ENCODE results near the gene ABCC1. TPM values are rescaled to one million over a fixed set of nuclear protein-coding genes. Genes with fewer than 3 reads are reported as not detected.

Gene ABCC1
- total and polyA plus RNA-seq, 2 donors from 2014 or later: 4.6 to 29.7 TPM

GRCh38 chr16:15970743-15971439, 21.5 kb downstream of the ABCC1 start:
- H3K9me3 ChIP-seq (ENCODE audit: control insufficient read depth in 2 of 3, insufficient read depth in 1 of 3, low read length in 3 of 3): peaks cover 0 to 3% (median 0%) of the 10 kb centered on the region in 3 donors
- H3K4me1 ChIP-seq (ENCODE audit: control insufficient read depth in 2 of 3, insufficient read depth in 2 of 3, low read depth in 1 of 3, low read length in 3 of 3): no peaks in the 10 kb centered on the region
- DNase-seq (no peak), FAIRE-seq (no peak)
- H3K36me3 ChIP-seq (ENCODE audit: control insufficient read depth in 2 of 3, insufficient read depth in 3 of 3, low read length in 3 of 3): no peaks in the 10 kb centered on the region
- H3K4me3 ChIP-seq (ENCODE audit: low read length in 3 of 3): no peak overlapping the region
- no peaks in the 10 kb centered on the region for H3K27me3 ChIP-seq (ENCODE audit: control insufficient read depth, insufficient read depth, low read length)
- intact Hi-C loops (cut with DNase I): no loop called here
- no peak overlapping the region for H3K9ac ChIP-seq (ENCODE audit: low read length in 3 of 3)
- H3K27ac ChIP-seq (ENCODE audit: low read depth in 2 of 2, low read length in 2 of 2): no peak overlapping the region
- no peak for TF ChIP-seq CTCF (IDR thresholded peaks at IDR 0.05; ENCODE audit: borderline replicate concordance, extremely low read depth, insufficient read depth)

DNA sequence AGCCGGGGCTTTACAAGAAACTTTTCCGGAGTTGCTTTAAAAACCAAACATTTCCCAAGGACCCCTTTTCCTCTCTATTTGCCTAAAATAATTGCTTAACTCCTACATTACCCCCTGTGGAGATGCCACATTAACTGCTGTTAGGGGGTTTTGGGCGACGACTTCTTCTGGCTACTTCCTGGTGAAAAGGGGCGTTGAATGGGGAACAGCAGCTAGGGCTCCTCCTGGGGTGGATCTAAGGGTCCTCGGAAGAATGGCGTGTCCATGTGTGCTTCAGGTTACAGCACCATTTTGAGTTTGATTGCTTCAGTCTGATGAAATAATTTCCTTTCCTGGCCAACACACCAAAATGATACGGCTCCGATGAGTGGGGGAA, 22.0 kb downstream of the ABCC1 start:
- intact Hi-C loops (cut with DNase I): no loop called here
- Histone ChIP-seq H3K9me3 (ENCODE audit: control insufficient read depth in 2 of 3, insufficient read depth in 1 of 3, low read length in 3 of 3) (peaks cover 0 to 3% (median 0%) of the 10 kb centered on the region in 3 donors), H3K4me1 (ENCODE audit: control insufficient read depth in 2 of 3, insufficient read depth in 2 of 3, low read depth in 1 of 3, low read length in 3 of 3) (no peaks in the 10 kb centered on the region), H3K36me3 (ENCODE audit: control insufficient read depth in 2 of 3, insufficient read depth in 3 of 3, low read length in 3 of 3) (no peaks in the 10 kb centered on the region), H3K27ac (ENCODE audit: low read depth in 2 of 2, low read length in 2 of 2) (no peak overlapping the region), H3K9ac (ENCODE audit: low read length in 3 of 3) (no peak overlapping the region), H3K4me3 (ENCODE audit: low read length in 3 of 3) (no peak overlapping the region), H3K27me3 (ENCODE audit: control insufficient read depth, insufficient read depth, low read length) (no peaks in the 10 kb centered on the region)
- FAIRE-seq: no peak
- DNase-seq: no peak
- no peak for TF ChIP-seq CTCF (IDR thresholded peaks at IDR 0.05; ENCODE audit: borderline replicate concordance, extremely low read depth, insufficient read depth)

- intact Hi-C loops (cut with DNase I): no loop called here
- no peak overlapping the region for H3K27ac ChIP-seq (ENCODE audit: low read depth in 2 of 2, low read length in 2 of 2)
- no peak for FAIRE-seq
- H3K27me3 ChIP-seq (ENCODE audit: control insufficient read depth, insufficient read depth, low read length): no peaks in the 10 kb centered on the region
- no peak for TF ChIP-seq CTCF (IDR thresholded peaks at IDR 0.05; ENCODE audit: borderline replicate concordance, extremely low read depth, insufficient read depth)
- H3K4me3 ChIP-seq (ENCODE audit: low read length in 3 of 3): no peak overlapping the region
- H3K36me3 ChIP-seq (ENCODE audit: control insufficient read depth in 2 of 3, insufficient read depth in 3 of 3, low read length in 3 of 3): no peaks in the 10 kb centered on the region
- H3K9me3 ChIP-seq (ENCODE audit: control insufficient read depth in 2 of 3, insufficient read depth in 1 of 3, low read length in 3 of 3): peaks cover 0 to 3% (median 0%) of the 10 kb centered on the region in 3 donors
- H3K4me1 ChIP-seq (ENCODE audit: control insufficient read depth in 2 of 3, insufficient read depth in 2 of 3, low read depth in 1 of 3, low read length in 3 of 3): no peaks in the 10 kb centered on the region
- no peak overlapping the region for H3K9ac ChIP-seq (ENCODE audit: low read length in 3 of 3)
- DNase-seq: no peak
Measured at GRCh38 chr16:15972046-15972868, 22.8 kb downstream of the ABCC1 start.

Data from kidney (tissue), 14 donors.